NCI-H2107 treated with DMSO at 0.1 percent for 48 hours (cell line): ENCODE results near the gene CACNA2D4.
A peak's percentile ranks its signal among the peaks of the same experiment; 100 is the strongest.

Experiments used
- DNase-seq: peaks from one replicate; lab custom pipeline; 2025; ENCODE audit not compliant: unreplicated experiment; lab: John Stamatoyannopoulos, UW

The CACNA2D4 gene

DNA sequence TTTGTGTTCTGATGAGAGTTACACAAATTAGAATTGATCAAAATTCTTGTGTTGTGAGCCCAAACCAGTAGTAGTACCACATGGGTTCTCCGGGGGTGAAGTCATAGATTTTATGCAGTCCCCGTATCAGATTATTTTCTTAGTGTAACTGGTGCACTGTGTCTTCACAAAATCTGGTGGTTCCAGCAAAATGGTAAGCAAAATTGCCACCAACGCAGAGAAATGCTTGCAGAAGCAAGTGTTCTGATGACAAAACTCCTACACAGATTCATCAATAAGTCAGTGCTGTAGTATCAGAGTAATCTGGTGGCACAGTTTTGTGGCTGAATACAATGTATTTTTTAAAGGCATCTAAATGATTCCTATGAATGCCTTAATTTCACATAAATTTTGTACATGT, 1.3 kb upstream of the CACNA2D4 start:
- DNase-seq = no peak

- no peak for DNase-seq
Measured at GRCh38 chr12:1919284-1919683, 832 bp upstream of the CACNA2D4 start.

- no peak for DNase-seq
Measured at GRCh38 chr12:1918884-1919236, 408 bp upstream of the CACNA2D4 start.

GRCh38 chr12:1917172-1918070, 1.0 kb downstream of the CACNA2D4 start:
- DNase-seq = no peak

DNA sequence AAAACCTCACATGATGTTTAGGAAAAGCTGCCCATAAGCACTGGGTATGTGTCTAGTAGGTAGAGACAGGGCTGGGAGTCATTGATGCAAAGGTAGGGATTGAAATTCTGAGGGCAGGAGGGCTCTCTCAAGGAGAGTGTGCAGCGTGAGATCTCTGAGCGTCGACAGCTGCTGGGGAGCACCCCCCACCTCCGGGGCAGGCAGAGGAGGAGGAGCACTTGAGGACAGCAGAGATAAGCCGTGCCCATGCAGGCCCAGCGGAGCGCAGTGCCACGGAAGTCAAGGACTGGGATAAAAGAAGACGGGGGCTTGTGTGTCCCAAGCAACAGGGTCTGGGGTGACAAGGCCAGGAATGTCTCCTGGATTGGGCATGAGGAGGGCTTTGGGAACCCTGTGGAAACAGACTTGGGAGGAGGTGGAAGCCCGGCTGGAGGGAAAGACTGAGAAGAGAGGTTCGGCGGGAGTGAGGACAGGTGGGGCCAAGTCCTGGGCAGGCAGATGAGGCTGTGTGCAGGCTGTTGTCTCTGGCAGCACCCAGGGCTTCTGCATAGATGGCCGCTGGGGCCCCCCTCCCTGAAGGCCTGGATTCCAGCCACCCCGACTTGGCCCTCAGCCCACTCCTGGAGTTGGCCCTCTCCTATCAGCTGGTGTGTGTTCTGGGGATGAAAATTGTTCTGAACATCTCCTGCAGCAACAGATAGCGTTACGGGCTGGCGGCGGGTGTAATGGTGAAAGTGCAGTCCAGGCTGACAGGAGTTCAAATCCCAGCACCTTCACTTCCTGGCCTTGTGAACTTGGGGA, 1.9 kb downstream of the CACNA2D4 start:
- no peak for DNase-seq

DNA sequence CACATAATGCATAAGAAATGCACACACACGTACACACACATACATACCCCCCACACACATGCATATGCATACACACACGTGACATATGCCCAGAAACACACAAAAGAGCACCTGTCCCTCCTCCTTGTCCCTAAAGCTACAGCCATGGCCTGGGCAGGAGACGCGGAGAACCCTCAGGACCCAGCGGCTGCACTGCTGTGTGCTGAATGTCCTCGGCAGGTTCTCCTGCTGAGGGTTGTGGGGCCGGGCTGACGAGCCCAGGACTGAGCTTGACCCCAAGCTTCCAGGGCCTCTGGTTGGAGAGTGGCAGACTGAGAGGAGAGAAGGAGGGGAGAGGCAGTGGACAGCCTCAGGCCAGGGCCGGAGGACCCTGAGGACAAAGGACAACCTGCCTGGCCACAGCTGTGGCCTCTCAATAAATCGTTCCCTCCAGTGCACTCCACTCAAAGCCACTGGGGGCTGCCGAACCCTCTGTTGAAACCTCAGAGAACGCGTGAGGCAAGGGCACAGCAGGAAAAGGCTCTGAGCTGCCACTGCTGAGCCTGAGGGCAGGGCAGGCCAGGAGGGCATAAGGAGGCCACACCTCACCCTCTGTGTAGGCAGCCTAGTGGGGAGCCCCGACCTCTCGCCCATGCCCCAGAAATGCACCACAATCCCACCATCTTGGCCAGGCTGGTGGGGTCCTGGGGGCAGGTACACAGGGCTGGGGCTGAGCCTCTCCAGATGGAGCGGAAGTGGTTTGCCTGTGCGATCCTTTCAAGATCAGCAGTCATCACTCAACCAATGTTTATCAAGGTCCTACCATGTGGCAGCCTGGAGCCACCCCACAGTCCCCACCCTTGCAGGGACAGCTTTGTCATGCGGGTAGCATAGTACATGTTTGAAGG, 3.1 kb downstream of the CACNA2D4 start:
- no peak for DNase-seq

GRCh38 chr12:1914114-1914911, 4.1 kb downstream of the CACNA2D4 start:
- DNase-seq = no peak

- no peak for DNase-seq
Measured at GRCh38 chr12:1913377-1914113, 4.9 kb downstream of the CACNA2D4 start.

- DNase-seq = no peak
Measured at GRCh38 chr12:1912580-1913376, 5.7 kb downstream of the CACNA2D4 start.

GRCh38 chr12:1911598-1912575, 6.6 kb downstream of the CACNA2D4 start:
- DNase-seq = peak; percentile 93

GRCh38 chr12:1910468-1910867, 8.0 kb downstream of the CACNA2D4 start:
- DNase-seq = no peak

DNA sequence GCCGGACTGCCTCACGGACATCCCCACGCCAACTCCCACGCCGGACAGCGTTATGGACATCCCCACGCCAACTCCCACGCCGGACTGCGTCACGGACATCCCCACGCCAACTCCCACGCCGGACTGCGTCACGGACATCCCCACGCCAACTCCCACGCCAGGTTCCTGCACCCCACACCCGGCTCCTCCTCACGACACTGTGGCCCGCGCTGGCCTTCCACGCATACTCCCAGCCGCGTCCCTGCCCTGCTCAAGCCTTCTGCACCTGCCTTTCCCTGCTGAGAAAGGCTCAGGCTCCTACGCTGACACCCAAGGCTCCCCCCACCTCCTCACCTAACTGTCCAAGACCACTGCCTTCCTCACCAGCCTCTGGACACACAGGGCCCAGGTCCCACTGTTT, 9.7 kb downstream of the CACNA2D4 start:
- DNase-seq = no peak

DNA sequence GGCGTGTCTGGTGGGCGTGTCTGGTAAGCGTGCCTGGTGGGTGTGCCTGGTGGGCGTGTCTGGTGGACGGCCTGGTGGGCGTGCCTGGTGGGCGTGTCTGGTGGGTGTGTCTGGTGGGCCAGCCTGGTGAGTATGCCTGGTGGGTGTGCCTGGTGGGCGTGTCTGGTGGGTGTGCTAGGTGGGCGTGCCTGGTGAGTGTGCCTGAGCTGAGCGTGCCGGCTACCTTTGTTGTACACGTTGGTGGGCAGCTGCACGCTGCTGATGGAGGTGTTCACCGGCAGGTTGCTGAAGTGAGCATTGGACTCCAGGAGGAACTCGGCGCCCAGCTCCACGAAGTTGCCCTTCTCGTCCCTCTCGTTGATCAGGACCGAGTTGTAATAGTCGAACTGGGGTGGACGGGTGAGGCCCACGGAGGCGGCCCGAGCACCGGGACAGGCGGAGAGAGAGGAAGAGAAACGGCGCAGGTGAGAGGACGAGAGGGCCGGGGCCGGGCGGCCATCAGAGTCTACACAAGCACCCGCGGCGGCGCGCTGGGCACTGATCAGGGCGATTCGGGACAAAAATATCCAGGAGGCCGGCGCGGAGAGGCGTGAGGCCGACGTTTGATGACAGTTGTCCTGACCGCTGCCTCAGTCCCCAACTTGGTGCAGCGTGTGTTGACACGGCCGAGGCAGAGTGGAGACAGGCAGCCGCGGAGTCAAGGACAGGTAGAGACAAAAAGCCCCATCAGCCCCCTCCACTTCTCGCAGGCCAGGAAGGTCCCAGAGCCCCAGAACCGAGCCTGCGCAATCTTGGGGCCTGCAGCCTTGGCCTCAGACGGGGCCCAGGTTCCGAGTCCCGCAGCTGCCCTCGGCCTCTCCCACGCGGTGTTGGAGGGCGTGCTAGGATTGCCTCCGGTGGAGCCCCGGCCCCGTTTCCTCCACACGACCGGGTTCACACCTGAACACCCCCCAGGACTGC, 10.5 kb downstream of the CACNA2D4 start:
- no peak for DNase-seq

DNA sequence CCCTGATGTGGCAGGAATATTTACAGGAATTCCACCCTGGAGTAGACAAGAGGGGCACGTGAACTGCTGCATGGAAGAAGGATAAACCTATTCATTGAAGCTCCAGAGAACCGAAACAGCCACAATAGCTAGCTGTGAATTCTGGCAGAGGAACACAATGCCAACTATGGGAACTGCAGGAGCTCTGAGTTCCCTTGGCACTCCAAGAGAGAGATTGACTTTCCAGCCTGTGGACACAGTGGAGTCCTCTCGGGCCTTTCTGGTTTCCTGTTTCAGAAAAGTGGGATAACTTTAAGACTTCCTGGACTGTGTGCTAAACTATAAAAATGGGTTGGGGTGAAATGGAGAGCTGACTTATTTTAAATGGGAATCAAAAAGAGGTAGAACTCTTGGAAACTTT, 11.9 kb downstream of the CACNA2D4 start:
- no peak for DNase-seq

DNA sequence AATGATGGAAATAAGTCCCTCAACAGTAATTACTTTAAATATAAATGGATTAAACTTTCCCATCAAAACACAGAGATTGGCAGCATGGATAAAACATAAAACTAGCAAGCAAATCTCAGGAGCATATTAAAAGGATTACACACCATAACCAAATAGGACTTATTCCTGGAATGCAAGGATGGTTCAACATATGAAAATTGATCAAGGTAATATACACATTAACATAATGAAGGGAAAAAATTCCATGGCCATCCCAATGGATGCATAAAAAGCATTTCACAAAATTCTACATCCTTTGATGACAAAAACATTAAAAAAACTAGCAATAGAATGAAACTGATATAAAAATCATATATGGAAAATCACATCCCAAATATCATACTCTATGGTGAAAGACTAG, 13.6 kb downstream of the CACNA2D4 start:
- no peak for DNase-seq

- no peak for DNase-seq
Measured at GRCh38 chr12:1896964-1897363, 21.5 kb downstream of the CACNA2D4 start.

DNA sequence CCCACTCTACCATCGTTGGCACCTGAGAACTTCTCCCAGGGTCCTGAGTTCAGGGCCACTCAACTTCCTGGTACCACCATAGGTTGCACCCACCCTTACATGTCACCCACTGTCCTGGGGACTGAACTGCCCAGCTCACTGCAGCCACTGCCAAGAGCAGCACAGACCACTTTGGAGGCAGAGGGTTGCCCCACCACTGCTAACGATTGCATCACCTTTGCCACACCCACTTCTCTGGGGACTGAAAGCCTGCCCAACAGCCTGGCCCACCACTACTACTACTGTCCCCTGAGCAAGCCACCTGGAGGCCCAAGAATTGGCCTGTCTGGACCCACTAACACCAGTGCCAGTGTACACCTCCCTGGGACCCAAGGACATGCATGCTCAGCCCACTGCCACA, 27.6 kb downstream of the CACNA2D4 start:
- no peak for DNase-seq
